ENCODE results near the gene CAMSAP1. TPM values are rescaled to one million over a fixed set of nuclear protein-coding genes. Genes with fewer than 3 reads are reported as not detected.

The CAMSAP1 gene
- total and polyA plus RNA-seq, 2 donors from 2014 or later = 3.3 to 38.6 TPM

GRCh38 chr9:135769489-135770202 lies 137.7 kb downstream of the CAMSAP1 start:
- no peak overlapping the region for H3K4me3 ChIP-seq (ENCODE audit: low read length in 3 of 3)
- no peaks in the 10 kb centered on the region for H3K4me1 ChIP-seq (ENCODE audit: control insufficient read depth in 2 of 3, insufficient read depth in 2 of 3, low read depth in 1 of 3, low read length in 3 of 3)
- DNase-seq = no peak
- H3K36me3 ChIP-seq (ENCODE audit: control insufficient read depth in 2 of 3, insufficient read depth in 3 of 3, low read length in 3 of 3) = no peaks in the 10 kb centered on the region
- H3K9ac ChIP-seq (ENCODE audit: low read length in 3 of 3) = no peak overlapping the region
- TF ChIP-seq CTCF (IDR thresholded peaks at IDR 0.05; ENCODE audit: borderline replicate concordance, extremely low read depth, insufficient read depth) = no peak
- H3K9me3 ChIP-seq (ENCODE audit: control insufficient read depth in 2 of 3, insufficient read depth in 1 of 3, low read length in 3 of 3) = peaks cover 0 to 14% (median 0%) of the 10 kb centered on the region in 3 donors
- no peak for FAIRE-seq
- no peaks in the 10 kb centered on the region for H3K27me3 ChIP-seq (ENCODE audit: control insufficient read depth, insufficient read depth, low read length)
- H3K27ac ChIP-seq (ENCODE audit: low read depth in 2 of 2, low read length in 2 of 2) = no peak overlapping the region
- intact Hi-C loops (cut with DNase I) = no loop called here

- intact Hi-C loops (cut with DNase I) = no loop called here
- H3K9me3 ChIP-seq (ENCODE audit: control insufficient read depth in 2 of 3, insufficient read depth in 1 of 3, low read length in 3 of 3) = peaks cover 0 to 14% (median 0%) of the 10 kb centered on the region in 3 donors
- no peaks in the 10 kb centered on the region for H3K36me3 ChIP-seq (ENCODE audit: control insufficient read depth in 2 of 3, insufficient read depth in 3 of 3, low read length in 3 of 3)
- H3K4me3 ChIP-seq (ENCODE audit: low read length in 3 of 3) = no peak overlapping the region
- H3K27ac ChIP-seq (ENCODE audit: low read depth in 2 of 2, low read length in 2 of 2) = no peak overlapping the region
- no peak for TF ChIP-seq CTCF (IDR thresholded peaks at IDR 0.05; ENCODE audit: borderline replicate concordance, extremely low read depth, insufficient read depth)
- DNase-seq (no peak), FAIRE-seq (no peak)
- H3K9ac ChIP-seq (ENCODE audit: low read length in 3 of 3) = no peak overlapping the region
- H3K4me1 ChIP-seq (ENCODE audit: control insufficient read depth in 2 of 3, insufficient read depth in 2 of 3, low read depth in 1 of 3, low read length in 3 of 3) = no peaks in the 10 kb centered on the region
- no peaks in the 10 kb centered on the region for H3K27me3 ChIP-seq (ENCODE audit: control insufficient read depth, insufficient read depth, low read length)
Measured at GRCh38 chr9:135768516-135769218, 138.7 kb downstream of the CAMSAP1 start.

GRCh38 chr9:135766707-135767106 lies 140.6 kb downstream of the CAMSAP1 start:
- intact Hi-C loops (cut with DNase I) = no loop called here

More at GRCh38 chr9:135766707-135767106, 140.6 kb downstream of the CAMSAP1 start:
- TF ChIP-seq CTCF (IDR thresholded peaks at IDR 0.05; ENCODE audit: borderline replicate concordance, extremely low read depth, insufficient read depth) = no peak
- DNase-seq (no peak), FAIRE-seq (no peak)
- Histone ChIP-seq H3K27ac (ENCODE audit: low read depth in 2 of 2, low read length in 2 of 2) (no peak overlapping the region), H3K9me3 (ENCODE audit: control insufficient read depth in 2 of 3, insufficient read depth in 1 of 3, low read length in 3 of 3) (peaks cover 0 to 14% (median 0%) of the 10 kb centered on the region in 3 donors), H3K4me1 (ENCODE audit: control insufficient read depth in 2 of 3, insufficient read depth in 2 of 3, low read depth in 1 of 3, low read length in 3 of 3) (no peaks in the 10 kb centered on the region), H3K9ac (ENCODE audit: low read length in 3 of 3) (no peak overlapping the region), H3K36me3 (ENCODE audit: control insufficient read depth in 2 of 3, insufficient read depth in 3 of 3, low read length in 3 of 3) (no peaks in the 10 kb centered on the region), H3K4me3 (ENCODE audit: low read length in 3 of 3) (no peak overlapping the region), H3K27me3 (ENCODE audit: control insufficient read depth, insufficient read depth, low read length) (no peaks in the 10 kb centered on the region)
